ENCODE results near the gene DNM2. TPM values are rescaled to one million over a fixed set of nuclear protein-coding genes. Genes with fewer than 3 reads are reported as not detected.
A peak's percentile ranks its signal among the peaks of the same experiment; 100 is the strongest.

Gene DNM2
- polyA plus RNA-seq, 2 donors: 68.4 to 87.9 TPM

GRCh38 chr19:10766671-10767201, 48.9 kb downstream of the DNM2 start:
- H3K27ac ChIP-seq (ENCODE audit: low read depth in 2 of 2, low read length in 1 of 2): peak overlapping the region; percentile 49 to 85
- peaks cover 23 to 36% of the 10 kb centered on the region in 2 donors for H3K4me1 ChIP-seq (ENCODE audit: control insufficient read depth in 2 of 2, insufficient read depth in 2 of 2, low read length in 1 of 2)
- H3K27me3 ChIP-seq (ENCODE audit: control insufficient read depth in 1 of 2, insufficient read depth in 2 of 2, low read length in 2 of 2): no peaks in the 10 kb centered on the region
- H3K4me3 ChIP-seq (ENCODE audit: low read depth in 1 of 2, low read length in 2 of 2): no peak overlapping the region
- no peaks in the 10 kb centered on the region for H3K9me3 ChIP-seq (ENCODE audit: control insufficient read depth in 2 of 2, insufficient read depth in 1 of 2, low read depth in 1 of 2, low read length in 1 of 2)
- WGBS, 2 donors: 29 to 33% methylated on average over 10 of the region's 10 CpGs
- peaks cover 0 to 24% of the 10 kb centered on the region in 2 donors for H3K36me3 ChIP-seq (ENCODE audit: control insufficient read depth in 2 of 2, insufficient read depth in 2 of 2, low read length in 1 of 2)

- peaks cover 0 to 23% of the 10 kb centered on the region in 2 donors for H3K36me3 ChIP-seq (ENCODE audit: control insufficient read depth in 2 of 2, insufficient read depth in 2 of 2, low read length in 1 of 2)
- H3K4me1 ChIP-seq (ENCODE audit: control insufficient read depth in 2 of 2, insufficient read depth in 2 of 2, low read length in 1 of 2): peaks cover 23 to 31% of the 10 kb centered on the region in 2 donors
- no peak overlapping the region for H3K4me3 ChIP-seq (ENCODE audit: low read depth in 1 of 2, low read length in 2 of 2)
- WGBS, 2 donors: 86 to 91% methylated on average over 10 of the region's 10 CpGs
- no peaks in the 10 kb centered on the region for H3K27me3 ChIP-seq (ENCODE audit: control insufficient read depth in 1 of 2, insufficient read depth in 2 of 2, low read length in 2 of 2)
- H3K9me3 ChIP-seq (ENCODE audit: control insufficient read depth in 2 of 2, insufficient read depth in 1 of 2, low read depth in 1 of 2, low read length in 1 of 2): no peaks in the 10 kb centered on the region
- H3K27ac ChIP-seq (ENCODE audit: low read depth in 2 of 2, low read length in 1 of 2): peak overlapping the region in 1 of 2 donors; percentile 38
Observed at GRCh38 chr19:10767726-10768125, 49.8 kb downstream of the DNM2 start.

GRCh38 chr19:10768369-10768768, 50.5 kb downstream of the DNM2 start:
- Histone ChIP-seq H3K27me3 (ENCODE audit: control insufficient read depth in 1 of 2, insufficient read depth in 2 of 2, low read length in 2 of 2) (no peaks in the 10 kb centered on the region), H3K4me1 (ENCODE audit: control insufficient read depth in 2 of 2, insufficient read depth in 2 of 2, low read length in 1 of 2) (peaks cover 23 to 29% of the 10 kb centered on the region in 2 donors), H3K27ac (ENCODE audit: low read depth in 2 of 2, low read length in 1 of 2) (no peak overlapping the region), H3K9me3 (ENCODE audit: control insufficient read depth in 2 of 2, insufficient read depth in 1 of 2, low read depth in 1 of 2, low read length in 1 of 2) (no peaks in the 10 kb centered on the region), H3K36me3 (ENCODE audit: control insufficient read depth in 2 of 2, insufficient read depth in 2 of 2, low read length in 1 of 2) (peaks cover 0 to 23% of the 10 kb centered on the region in 2 donors), H3K4me3 (ENCODE audit: low read depth in 1 of 2, low read length in 2 of 2) (no peak overlapping the region)
- WGBS, 2 donors: 83 to 90% methylated on average over 11 of the region's 11 CpGs

DNA sequence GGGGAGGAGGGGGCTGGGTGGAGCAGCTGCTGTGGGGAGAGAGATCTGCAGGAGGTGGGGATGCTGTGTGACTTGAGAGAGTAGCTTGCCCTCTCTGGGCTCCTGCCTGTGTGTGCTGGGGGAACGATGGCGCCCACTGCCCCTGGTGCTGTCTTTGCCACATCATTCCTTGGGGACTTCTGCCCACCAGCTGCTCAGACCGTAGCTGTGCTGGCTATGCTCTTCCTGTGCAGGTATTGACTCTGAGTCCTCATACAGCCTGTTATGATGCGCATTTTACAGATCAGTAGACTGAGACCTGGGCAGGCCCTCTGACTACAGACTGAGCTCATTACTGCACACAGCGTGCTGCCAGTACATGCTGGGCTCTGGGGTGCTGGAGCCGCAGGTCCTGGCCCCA, 51.1 kb downstream of the DNM2 start:
- Histone ChIP-seq H3K9me3 (ENCODE audit: control insufficient read depth in 2 of 2, insufficient read depth in 1 of 2, low read depth in 1 of 2, low read length in 1 of 2) (no peaks in the 10 kb centered on the region), H3K4me3 (ENCODE audit: low read depth in 1 of 2, low read length in 2 of 2) (no peak overlapping the region), H3K27me3 (ENCODE audit: control insufficient read depth in 1 of 2, insufficient read depth in 2 of 2, low read length in 2 of 2) (no peaks in the 10 kb centered on the region), H3K27ac (ENCODE audit: low read depth in 2 of 2, low read length in 1 of 2) (no peak overlapping the region), H3K36me3 (ENCODE audit: control insufficient read depth in 2 of 2, insufficient read depth in 2 of 2, low read length in 1 of 2) (peaks cover 0 to 26% of the 10 kb centered on the region in 2 donors), H3K4me1 (ENCODE audit: control insufficient read depth in 2 of 2, insufficient read depth in 2 of 2, low read length in 1 of 2) (peaks cover 23 to 24% of the 10 kb centered on the region in 2 donors)
- 77 to 91% methylated on average over 6 of the region's 6 CpGs for WGBS, 2 donors

DNA sequence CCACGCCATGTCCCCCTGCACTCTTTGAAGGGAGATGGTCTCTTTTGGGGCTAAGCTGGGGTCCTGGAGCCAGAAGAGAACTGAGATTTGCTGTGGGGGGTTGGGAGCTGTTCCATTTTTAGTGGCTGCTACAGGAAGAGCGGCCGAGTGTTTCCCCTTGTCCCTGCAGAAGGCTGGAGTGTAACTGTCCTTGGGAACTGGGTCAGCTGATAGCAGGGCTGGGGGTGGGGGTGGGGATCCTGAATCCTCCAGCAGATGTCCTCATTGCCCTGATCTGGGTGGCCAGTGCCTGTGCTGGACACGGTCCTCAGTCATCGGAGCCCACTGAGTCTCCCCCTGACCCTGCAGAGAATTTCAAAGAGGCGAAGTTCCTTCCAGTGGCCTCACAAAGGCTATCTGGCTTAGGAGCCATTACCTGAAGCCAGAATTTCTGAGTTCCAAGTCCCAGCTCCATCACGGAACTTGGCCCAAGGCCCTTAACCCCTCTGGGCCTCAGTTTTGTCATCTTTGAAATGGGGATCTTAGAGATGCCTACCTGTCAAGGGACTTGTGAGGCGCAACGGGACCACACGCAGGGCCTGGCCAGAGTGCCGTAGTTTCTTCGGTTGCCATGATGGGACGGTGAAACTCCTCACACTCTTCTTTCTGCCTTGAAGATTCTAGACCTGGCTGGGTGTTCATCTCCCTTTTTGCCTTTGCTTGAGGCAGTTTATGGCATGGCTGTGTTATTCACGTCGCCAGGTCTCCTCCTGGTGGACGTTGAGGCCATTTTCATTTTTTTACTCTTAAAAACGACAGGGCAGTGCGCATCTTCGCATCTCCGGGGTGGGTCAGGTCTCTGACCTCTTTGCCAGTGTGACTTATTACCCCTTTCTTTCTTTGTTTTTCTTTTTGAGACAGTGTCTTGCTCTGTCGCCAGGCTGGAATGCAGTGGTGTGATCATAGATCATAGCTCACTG, 51.9 kb downstream of the DNM2 start:
- peaks cover 18% of the 10 kb centered on the region in 2 donors for H3K4me1 ChIP-seq (ENCODE audit: control insufficient read depth in 2 of 2, insufficient read depth in 2 of 2, low read length in 1 of 2)
- WGBS, 2 donors: 69% methylated on average over 21 of the region's 21 CpGs

GRCh38 chr19:10773969-10774368, 56.1 kb downstream of the DNM2 start:
- H3K4me1 ChIP-seq (ENCODE audit: control insufficient read depth in 2 of 2, insufficient read depth in 2 of 2, low read length in 1 of 2): peaks cover 0 to 3% of the 10 kb centered on the region in 2 donors
- H3K27me3 ChIP-seq (ENCODE audit: control insufficient read depth in 1 of 2, insufficient read depth in 2 of 2, low read length in 2 of 2): no peaks in the 10 kb centered on the region
- H3K27ac ChIP-seq (ENCODE audit: low read depth in 2 of 2, low read length in 1 of 2): no peak overlapping the region
- H3K36me3 ChIP-seq (ENCODE audit: control insufficient read depth in 2 of 2, insufficient read depth in 2 of 2, low read length in 1 of 2): peaks cover 0 to 32% of the 10 kb centered on the region in 2 donors
- H3K4me3 ChIP-seq (ENCODE audit: low read depth in 1 of 2, low read length in 2 of 2): no peak overlapping the region
- 71% methylated on average over 3 of the region's 3 CpGs for WGBS, 2 donors
- H3K9me3 ChIP-seq (ENCODE audit: control insufficient read depth in 2 of 2, insufficient read depth in 1 of 2, low read depth in 1 of 2, low read length in 1 of 2): no peaks in the 10 kb centered on the region

More for the DNA sequence above, 51.9 kb downstream of the DNM2 start:
- Histone ChIP-seq H3K4me3 (ENCODE audit: low read depth in 1 of 2, low read length in 2 of 2) (no peak overlapping the region), H3K36me3 (ENCODE audit: control insufficient read depth in 2 of 2, insufficient read depth in 2 of 2, low read length in 1 of 2) (peaks cover 0 to 24% of the 10 kb centered on the region in 2 donors), H3K27me3 (ENCODE audit: control insufficient read depth in 1 of 2, insufficient read depth in 2 of 2, low read length in 2 of 2) (no peaks in the 10 kb centered on the region), H3K9me3 (ENCODE audit: control insufficient read depth in 2 of 2, insufficient read depth in 1 of 2, low read depth in 1 of 2, low read length in 1 of 2) (no peaks in the 10 kb centered on the region), H3K27ac (ENCODE audit: low read depth in 2 of 2, low read length in 1 of 2) (peak overlapping the region; percentile 32 to 36)

DNA sequence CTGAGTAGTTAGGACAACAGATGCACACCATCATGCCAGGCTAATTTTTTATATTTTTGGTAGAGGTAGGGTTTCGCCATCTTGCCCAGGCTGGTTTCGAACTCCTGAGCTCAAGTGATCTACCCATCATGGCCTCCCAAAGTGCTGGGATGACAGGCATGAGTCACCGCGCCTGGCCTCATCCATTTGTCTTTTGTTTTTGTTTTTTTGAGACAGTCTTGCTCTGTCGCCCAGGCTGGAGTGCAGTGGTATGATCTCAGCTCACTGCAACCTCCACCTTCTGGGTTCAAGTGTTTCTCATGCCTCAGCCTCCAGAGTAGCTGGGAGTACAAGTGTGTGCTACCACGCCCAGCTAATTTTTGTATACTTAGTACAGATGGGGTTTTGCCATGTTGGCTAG, 57.0 kb downstream of the DNM2 start:
- 94 to 97% methylated on average over 6 of the region's 6 CpGs for WGBS, 2 donors
- Histone ChIP-seq H3K27me3 (ENCODE audit: control insufficient read depth in 1 of 2, insufficient read depth in 2 of 2, low read length in 2 of 2) (no peaks in the 10 kb centered on the region), H3K4me1 (ENCODE audit: control insufficient read depth in 2 of 2, insufficient read depth in 2 of 2, low read length in 1 of 2) (no peaks in the 10 kb centered on the region), H3K27ac (ENCODE audit: low read depth in 2 of 2, low read length in 1 of 2) (no peak overlapping the region), H3K4me3 (ENCODE audit: low read depth in 1 of 2, low read length in 2 of 2) (no peak overlapping the region), H3K9me3 (ENCODE audit: control insufficient read depth in 2 of 2, insufficient read depth in 1 of 2, low read depth in 1 of 2, low read length in 1 of 2) (no peaks in the 10 kb centered on the region), H3K36me3 (ENCODE audit: control insufficient read depth in 2 of 2, insufficient read depth in 2 of 2, low read length in 1 of 2) (peaks cover 0 to 31% of the 10 kb centered on the region in 2 donors)

DNA sequence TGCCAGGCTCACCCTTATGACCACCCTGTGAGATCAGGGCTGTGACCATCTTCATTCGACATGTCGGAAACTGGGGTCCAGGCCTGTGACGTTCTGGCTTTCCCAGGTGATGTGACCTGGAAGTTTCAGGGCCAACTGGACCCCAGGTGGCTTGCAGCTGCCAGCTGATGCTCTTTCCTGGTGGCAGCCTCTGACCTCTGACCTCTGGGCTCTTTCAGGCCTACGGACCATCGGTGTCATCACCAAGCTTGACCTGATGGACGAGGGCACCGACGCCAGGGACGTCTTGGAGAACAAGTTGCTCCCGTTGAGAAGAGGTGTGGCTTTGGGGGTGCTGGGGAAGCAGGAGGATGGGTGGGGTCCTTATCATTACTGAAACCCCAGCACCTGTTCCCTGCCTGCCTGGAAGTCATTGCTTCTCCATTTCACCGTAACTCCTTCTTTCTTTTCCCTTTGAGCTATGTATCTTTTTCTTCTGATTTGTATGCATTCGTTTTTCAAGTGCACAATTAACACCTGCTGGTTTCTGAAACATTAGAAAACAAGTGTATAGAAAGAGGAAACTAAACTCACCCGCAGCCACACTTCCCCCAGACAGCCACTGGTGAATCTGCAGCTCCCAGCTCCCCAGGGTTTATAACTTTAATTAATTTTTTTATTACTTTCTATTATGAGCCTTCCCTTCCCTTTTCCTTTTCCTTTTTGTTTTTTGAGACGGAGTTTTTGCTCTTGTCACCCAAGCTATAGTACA, 59.2 kb downstream of the DNM2 start:
- no peaks in the 10 kb centered on the region for H3K27me3 ChIP-seq (ENCODE audit: control insufficient read depth in 1 of 2, insufficient read depth in 2 of 2, low read length in 2 of 2)
- peaks cover 3 to 38% of the 10 kb centered on the region in 2 donors for H3K36me3 ChIP-seq (ENCODE audit: control insufficient read depth in 2 of 2, insufficient read depth in 2 of 2, low read length in 1 of 2)
- no peak overlapping the region for H3K4me3 ChIP-seq (ENCODE audit: low read depth in 1 of 2, low read length in 2 of 2)
- 62 to 74% methylated on average over 14 of the region's 14 CpGs for WGBS, 2 donors
- no peaks in the 10 kb centered on the region for H3K4me1 ChIP-seq (ENCODE audit: control insufficient read depth in 2 of 2, insufficient read depth in 2 of 2, low read length in 1 of 2)
- H3K27ac ChIP-seq (ENCODE audit: low read depth in 2 of 2, low read length in 1 of 2): no peak overlapping the region
- no peaks in the 10 kb centered on the region for H3K9me3 ChIP-seq (ENCODE audit: control insufficient read depth in 2 of 2, insufficient read depth in 1 of 2, low read depth in 1 of 2, low read length in 1 of 2)

GRCh38 chr19:10780368-10780767, 62.5 kb downstream of the DNM2 start:
- peaks cover 10 to 45% of the 10 kb centered on the region in 2 donors for H3K36me3 ChIP-seq (ENCODE audit: control insufficient read depth in 2 of 2, insufficient read depth in 2 of 2, low read length in 1 of 2)
- H3K27me3 ChIP-seq (ENCODE audit: control insufficient read depth in 1 of 2, insufficient read depth in 2 of 2, low read length in 2 of 2): no peaks in the 10 kb centered on the region
- peak overlapping the region; percentile 32 to 80 for H3K27ac ChIP-seq (ENCODE audit: low read depth in 2 of 2, low read length in 1 of 2)
- H3K9me3 ChIP-seq (ENCODE audit: control insufficient read depth in 2 of 2, insufficient read depth in 1 of 2, low read depth in 1 of 2, low read length in 1 of 2): no peaks in the 10 kb centered on the region
- H3K4me1 ChIP-seq (ENCODE audit: control insufficient read depth in 2 of 2, insufficient read depth in 2 of 2, low read length in 1 of 2): peaks cover 0 to 2% of the 10 kb centered on the region in 2 donors
- WGBS, 2 donors: 58 to 63% methylated on average over 6 of the region's 6 CpGs
- H3K4me3 ChIP-seq (ENCODE audit: low read depth in 1 of 2, low read length in 2 of 2): no peak overlapping the region
